Bronchus fibroblast of lung (primary cell): ENCODE results near the gene CLDN3. TPM values are rescaled to one million over a fixed set of nuclear protein-coding genes. Genes with fewer than 3 reads are reported as not detected.

ENCODE experiments used
- total RNA-seq: library from RNA; depleted of rRNA; stranded (reverse); fragments of >200 nt; gene quantifications from 2 replicates; pipeline ENCODE4 v1.2.3, GENCODE V29; 2015

Gene CLDN3, protein sequence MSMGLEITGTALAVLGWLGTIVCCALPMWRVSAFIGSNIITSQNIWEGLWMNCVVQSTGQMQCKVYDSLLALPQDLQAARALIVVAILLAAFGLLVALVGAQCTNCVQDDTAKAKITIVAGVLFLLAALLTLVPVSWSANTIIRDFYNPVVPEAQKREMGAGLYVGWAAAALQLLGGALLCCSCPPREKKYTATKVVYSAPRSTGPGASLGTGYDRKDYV
- not detected in 2 replicates for total RNA-seq

DNA sequence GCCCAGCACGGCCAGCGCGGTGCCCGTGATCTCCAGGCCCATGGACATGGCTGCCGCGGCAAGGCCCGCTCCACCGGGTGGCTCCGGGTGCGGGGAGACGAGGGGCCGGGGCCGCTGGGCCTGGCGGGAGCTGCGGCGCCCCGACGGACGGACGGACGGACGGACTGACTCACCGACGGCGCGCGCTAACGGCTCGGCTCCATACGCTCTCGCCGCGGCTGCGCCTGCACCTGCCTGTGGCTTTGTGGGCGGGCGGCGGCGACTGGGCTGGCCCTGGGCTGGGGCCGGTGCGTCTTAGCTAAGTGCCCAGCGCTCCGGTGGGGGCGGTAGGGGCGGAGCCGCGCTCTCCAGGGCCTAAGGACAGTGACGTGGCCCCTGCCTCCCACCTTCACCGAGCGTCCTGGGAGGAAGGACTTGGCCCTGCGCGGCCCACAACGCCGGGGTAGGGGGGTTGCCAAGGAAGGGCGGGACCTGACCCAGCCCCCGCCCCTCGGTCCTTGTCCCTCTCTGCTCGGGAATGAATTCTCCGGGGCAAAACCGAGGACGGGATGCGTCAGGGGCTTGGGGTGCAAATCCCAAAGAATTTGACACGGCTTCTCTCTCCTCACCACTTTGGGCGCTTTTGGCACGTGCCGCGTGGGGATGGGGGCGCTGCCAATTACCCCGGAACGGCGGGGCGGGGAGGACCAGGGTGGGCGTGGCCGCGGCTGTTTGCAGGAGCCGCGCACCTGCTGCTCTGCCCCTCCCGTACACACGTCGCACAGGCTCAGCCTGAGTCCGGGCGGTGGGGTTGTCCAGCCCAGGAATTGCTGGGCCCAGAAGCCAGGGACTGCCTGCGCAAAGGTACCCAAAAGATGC is at the start of gene CLDN3:
TSS of gene CLDN3 (minus strand) at position 269 of the 858 bp plus-strand sequence. CDS start at position 48, 221 bp downstream.

DNA sequence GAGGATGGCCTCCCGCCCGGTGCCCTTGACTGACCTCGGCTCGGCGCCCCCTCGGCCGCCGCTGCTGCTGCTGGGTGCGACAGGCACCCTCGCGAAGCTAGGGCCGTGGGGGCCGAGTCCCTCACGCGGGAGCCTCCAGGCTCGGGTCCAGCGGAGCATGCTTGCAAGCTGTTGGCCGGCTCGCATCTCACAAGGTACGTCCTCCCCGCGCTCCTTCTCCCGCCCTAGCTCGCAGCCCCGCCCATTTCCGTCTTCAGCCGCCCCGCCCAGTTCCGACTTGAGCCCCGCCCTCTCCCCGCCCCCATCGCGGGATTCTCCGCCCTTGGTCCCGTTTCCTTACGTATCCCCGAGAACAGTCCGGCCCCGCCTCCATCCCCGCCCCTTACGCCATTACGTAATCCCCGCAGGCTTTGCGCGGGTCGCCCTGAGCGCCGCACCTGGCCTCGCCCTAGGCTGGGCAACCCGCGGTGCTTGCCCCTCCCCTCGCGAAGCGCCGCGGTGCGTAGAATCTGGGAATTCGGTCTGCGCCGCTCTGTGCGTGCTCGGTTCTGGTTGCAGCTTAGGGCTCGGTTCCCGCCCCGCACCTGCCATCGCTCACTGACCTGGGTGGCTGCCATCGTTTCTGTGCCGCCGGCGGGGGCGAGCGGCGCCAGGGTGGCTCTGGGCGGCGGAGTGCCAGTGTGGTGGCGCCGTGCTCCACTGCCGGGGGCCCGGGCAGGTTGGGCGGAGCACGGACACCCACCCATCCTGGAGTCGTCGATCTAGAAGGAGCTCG is 31.3 kb downstream of the CLDN3 start, which contains the start of gene ABHD11:
TSS of gene ABHD11 (minus strand) at position 191 of the 775 bp plus-strand sequence. CDS start at position 159, 32 bp downstream.

Other genes with a start within 250 kb of the CLDN3 start
- 32.7 and 35.5 TPM in 2 replicates for gene BAZ1B, start 248.0 kb downstream of the CLDN3 start, total RNA-seq
- gene BCL7B, start 212.6 kb downstream of the CLDN3 start, total RNA-seq, result 43.7 and 52.3 TPM in 2 replicates
- gene TBL2, start 191.7 kb downstream of the CLDN3 start, total RNA-seq, result 71.1 and 79.1 TPM in 2 replicates
- 0.67 and 2.4 TPM in 2 replicates for gene MLXIPL, start 145.7 kb downstream of the CLDN3 start, total RNA-seq
- gene VPS37D, start 102.4 kb downstream of the CLDN3 start, total RNA-seq, result 0.89 and 1.8 TPM in 2 replicates
- gene DNAJC30, start 86.8 kb downstream of the CLDN3 start, total RNA-seq, result 5.2 and 6.2 TPM in 2 replicates
- 74.3 and 79.7 TPM in 2 replicates for gene BUD23, start 86.7 kb downstream of the CLDN3 start, total RNA-seq
- 3.0 and 4.3 TPM in 2 replicates for gene STX1A, start 50.6 kb downstream of the CLDN3 start, total RNA-seq
- 25.9 and 26.3 TPM in 2 replicates for gene ABHD11, start 31.5 kb downstream of the CLDN3 start, total RNA-seq
- gene CLDN4, start 60.7 kb upstream of the CLDN3 start, total RNA-seq, result 1.2 and 1.7 TPM in 2 replicates
- 1.5 and 2.9 TPM in 2 replicates for gene METTL27, start 72.2 kb upstream of the CLDN3 start, total RNA-seq
- not detected in 2 replicates for gene TMEM270, start 90.9 kb upstream of the CLDN3 start, total RNA-seq